ENCODE measurements around the gene RBBP9.

RBBP9 gene

DNA sequence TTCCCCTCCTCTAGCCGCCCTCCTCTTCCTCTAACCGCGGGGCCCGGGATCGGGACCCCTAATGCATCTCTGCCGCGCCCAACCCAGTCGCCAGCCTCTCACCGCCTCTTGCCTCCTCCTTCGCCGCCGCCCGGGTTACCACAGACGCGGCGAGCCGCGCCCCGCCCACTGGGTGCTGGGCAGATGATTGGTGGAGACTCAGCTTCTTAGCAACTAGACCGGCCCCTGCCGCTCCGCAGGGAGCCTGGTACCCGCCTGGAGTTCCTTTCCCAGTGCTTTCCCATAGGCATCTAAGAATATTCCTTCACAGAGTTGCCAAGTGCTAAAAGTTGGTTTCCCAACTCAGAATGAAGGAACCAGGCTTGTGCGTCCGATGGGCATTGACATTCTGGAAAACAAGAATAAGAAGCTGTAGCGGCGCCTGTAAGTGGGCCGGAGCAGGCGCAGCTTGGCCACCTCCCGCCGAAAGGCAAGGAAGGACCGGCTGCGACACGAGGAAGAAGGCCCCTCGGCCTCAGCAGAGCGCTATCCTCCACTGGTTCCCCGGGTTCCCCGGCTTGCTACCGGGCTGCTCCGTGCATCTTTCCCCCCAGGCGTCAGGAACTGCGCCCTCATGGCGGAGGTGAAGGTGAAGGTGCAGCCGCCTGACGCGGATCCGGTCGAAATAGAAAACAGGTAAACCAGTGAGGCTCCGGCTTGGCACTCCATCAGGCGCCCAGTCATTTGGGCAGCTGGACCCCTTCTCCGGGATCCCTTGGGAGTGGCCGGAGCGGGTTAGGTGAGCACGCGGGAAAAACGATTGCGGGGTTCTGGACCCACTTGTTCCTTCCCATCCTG, 29.9 kb downstream of the RBBP9 start, which contains the start of the genes DZANK1 and POLR3F:
TSS of gene DZANK1 (minus strand) at position 137 of the 837 bp plus-strand sequence. CDS start 1,672 bp downstream, outside the sequence.
TSS of gene POLR3F (plus strand) at position 497 of the 837 bp plus-strand sequence. CDS start at position 614, 117 bp downstream.
- Histone ChIP-seq H3K27ac (ENCODE audit: low read depth in 2 of 2, low read length in 2 of 2) (peak within 1 kb of the TSS; percentile 76 to 79), H3K4me3 (ENCODE audit: low read length in 2 of 2) (peak within 1 kb of the TSS; percentile 80 to 95), H3K9me3 (ENCODE audit: control insufficient read depth in 2 of 2, low read length in 2 of 2) (no peaks in the 10 kb centered on the region), H3K9ac (ENCODE audit: low read depth in 1 of 2, low read length in 2 of 2) (peak within 1 kb of the TSS; percentile 48 to 69), H3K27me3 (ENCODE audit: control insufficient read depth in 2 of 2, insufficient read depth in 2 of 2, low read length in 2 of 2) (no peaks in the 10 kb centered on the region), H3K36me3 (ENCODE audit: control insufficient read depth in 2 of 2, insufficient read depth in 2 of 2, low read length in 2 of 2) (peaks cover 7 to 16% of the 10 kb centered on the region in 2 donors), H3K4me1 (ENCODE audit: control insufficient read depth in 2 of 2, insufficient read depth in 2 of 2, low read length in 2 of 2) (peaks cover 9 to 10% of the 10 kb centered on the region in 2 donors)

DNA sequence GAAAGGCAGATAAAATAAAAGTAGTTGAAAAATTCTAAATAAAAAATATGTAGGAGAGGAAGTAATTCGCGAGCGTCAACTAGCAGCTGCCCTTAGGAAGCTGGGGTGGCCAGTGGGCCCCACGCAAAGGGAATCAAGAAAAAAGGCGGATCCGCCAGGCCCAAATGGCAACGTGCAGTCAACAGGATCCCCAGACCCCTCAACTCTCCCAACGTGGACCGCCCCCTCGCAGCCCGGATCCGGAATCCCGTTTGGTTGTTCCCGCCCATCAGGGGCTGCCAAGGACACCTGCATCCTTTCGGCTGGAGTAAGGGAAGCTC, 30.5 kb downstream of the RBBP9 start:
- Histone ChIP-seq H3K9me3 (ENCODE audit: control insufficient read depth in 2 of 2, low read length in 2 of 2) (no peaks in the 10 kb centered on the region), H3K36me3 (ENCODE audit: control insufficient read depth in 2 of 2, insufficient read depth in 2 of 2, low read length in 2 of 2) (peaks cover 7 to 16% of the 10 kb centered on the region in 2 donors), H3K9ac (ENCODE audit: low read depth in 1 of 2, low read length in 2 of 2) (peak overlapping the region; percentile 48 to 57), H3K27ac (ENCODE audit: low read depth in 2 of 2, low read length in 2 of 2) (peak overlapping the region in 1 of 2 donors; percentile 79), H3K27me3 (ENCODE audit: control insufficient read depth in 2 of 2, insufficient read depth in 2 of 2, low read length in 2 of 2) (no peaks in the 10 kb centered on the region), H3K4me1 (ENCODE audit: control insufficient read depth in 2 of 2, insufficient read depth in 2 of 2, low read length in 2 of 2) (peaks cover 9 to 10% of the 10 kb centered on the region in 2 donors), H3K4me3 (ENCODE audit: low read length in 2 of 2) (peak overlapping the region; percentile 80 to 95)

DNA sequence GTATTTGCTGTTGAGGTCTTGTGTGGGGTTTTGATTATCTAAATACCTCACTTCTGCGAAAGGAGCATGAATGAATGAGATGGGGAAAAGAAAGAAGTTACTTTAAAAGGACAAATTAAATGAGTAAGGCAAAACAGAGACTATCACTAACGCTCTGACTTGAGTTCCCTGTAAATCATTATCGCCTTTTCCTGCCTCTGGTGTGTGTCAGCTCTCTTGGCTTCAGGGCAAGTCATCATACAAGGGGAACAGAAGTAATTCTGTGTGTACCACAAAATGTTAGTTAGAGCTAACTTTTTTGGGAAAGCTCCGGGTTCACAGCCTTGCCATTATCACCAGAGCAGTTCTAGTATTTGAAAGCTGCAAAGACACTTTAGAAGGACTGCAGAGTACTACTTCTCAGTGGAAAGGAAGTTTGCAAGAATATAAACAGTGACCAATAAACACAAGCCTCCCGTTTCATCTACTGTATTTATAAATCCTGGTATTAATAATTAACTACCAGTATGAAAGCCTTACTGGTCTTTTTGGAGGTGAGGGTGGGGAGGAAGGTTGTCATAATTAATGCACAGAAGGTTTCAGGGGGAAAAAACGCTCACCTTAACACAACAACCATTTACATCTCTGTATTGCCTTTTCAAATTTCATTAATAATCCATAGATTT, 31.4 kb downstream of the RBBP9 start:
- Histone ChIP-seq H3K9ac (ENCODE audit: low read depth in 1 of 2, low read length in 2 of 2) (no peak overlapping the region), H3K27me3 (ENCODE audit: control insufficient read depth in 2 of 2, insufficient read depth in 2 of 2, low read length in 2 of 2) (no peaks in the 10 kb centered on the region), H3K4me1 (ENCODE audit: control insufficient read depth in 2 of 2, insufficient read depth in 2 of 2, low read length in 2 of 2) (peaks cover 9 to 10% of the 10 kb centered on the region in 2 donors), H3K27ac (ENCODE audit: low read depth in 2 of 2, low read length in 2 of 2) (no peak overlapping the region), H3K9me3 (ENCODE audit: control insufficient read depth in 2 of 2, low read length in 2 of 2) (no peaks in the 10 kb centered on the region), H3K36me3 (ENCODE audit: control insufficient read depth in 2 of 2, insufficient read depth in 2 of 2, low read length in 2 of 2) (peaks cover 4 to 9% of the 10 kb centered on the region in 2 donors), H3K4me3 (ENCODE audit: low read length in 2 of 2) (no peak overlapping the region)

DNA sequence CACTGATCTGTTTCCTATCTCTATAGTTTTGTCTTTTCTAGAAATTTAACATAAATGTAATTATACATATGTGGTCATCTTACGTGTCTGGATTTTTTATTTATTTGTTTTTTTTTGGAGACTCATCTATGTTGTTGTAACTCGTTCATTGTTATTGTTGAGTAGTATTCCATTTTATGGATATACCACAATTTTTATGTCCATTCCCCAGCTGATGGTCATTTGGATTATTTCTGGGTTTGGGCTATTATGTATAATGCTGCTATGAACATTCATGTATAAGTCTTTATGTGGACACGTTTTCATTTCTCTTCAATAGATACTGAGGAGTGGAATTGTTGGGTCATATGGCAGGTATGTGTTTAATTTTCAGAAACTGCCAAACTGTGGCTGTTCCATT, 40.4 kb downstream of the RBBP9 start:
- H3K27me3 ChIP-seq (ENCODE audit: control insufficient read depth in 2 of 2, insufficient read depth in 2 of 2, low read length in 2 of 2) = no peaks in the 10 kb centered on the region

DNA sequence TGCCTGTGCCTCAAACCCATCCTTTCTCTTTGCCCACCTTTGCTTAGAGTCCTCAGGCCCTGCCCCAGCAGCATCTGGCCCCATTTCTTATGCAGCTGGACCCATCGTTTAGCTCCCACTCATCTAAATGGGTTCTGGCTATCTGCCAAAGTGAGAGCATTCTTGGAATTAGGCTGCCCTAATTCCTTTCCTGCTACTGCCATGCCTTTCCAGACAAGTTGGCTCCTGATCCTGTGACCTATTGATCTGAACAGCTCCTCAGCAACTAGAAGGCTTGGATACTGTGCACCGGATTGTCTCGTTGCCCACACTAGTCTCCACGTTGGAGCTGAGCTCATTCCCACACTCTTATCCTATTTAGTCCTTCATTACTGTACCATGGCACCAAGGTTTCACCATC, 53.1 kb downstream of the RBBP9 start:
- Histone ChIP-seq H3K36me3 (ENCODE audit: control insufficient read depth in 2 of 2, insufficient read depth in 2 of 2, low read length in 2 of 2) (no peaks in the 10 kb centered on the region), H3K27me3 (ENCODE audit: control insufficient read depth in 2 of 2, insufficient read depth in 2 of 2, low read length in 2 of 2) (no peaks in the 10 kb centered on the region), H3K9me3 (ENCODE audit: control insufficient read depth in 2 of 2, low read length in 2 of 2) (no peaks in the 10 kb centered on the region), H3K4me1 (ENCODE audit: control insufficient read depth in 2 of 2, insufficient read depth in 2 of 2, low read length in 2 of 2) (no peaks in the 10 kb centered on the region), H3K4me3 (ENCODE audit: low read length in 2 of 2) (no peak overlapping the region), H3K27ac (ENCODE audit: low read depth in 2 of 2, low read length in 2 of 2) (no peak overlapping the region), H3K9ac (ENCODE audit: low read depth in 1 of 2, low read length in 2 of 2) (no peak overlapping the region)

More for the DNA sequence above, 40.4 kb downstream of the RBBP9 start:
- H3K4me3 ChIP-seq (ENCODE audit: low read length in 2 of 2) = no peak overlapping the region
- H3K9ac ChIP-seq (ENCODE audit: low read depth in 1 of 2, low read length in 2 of 2) = no peak overlapping the region
- H3K4me1 ChIP-seq (ENCODE audit: control insufficient read depth in 2 of 2, insufficient read depth in 2 of 2, low read length in 2 of 2) = no peaks in the 10 kb centered on the region
- H3K9me3 ChIP-seq (ENCODE audit: control insufficient read depth in 2 of 2, low read length in 2 of 2) = no peaks in the 10 kb centered on the region
- H3K36me3 ChIP-seq (ENCODE audit: control insufficient read depth in 2 of 2, insufficient read depth in 2 of 2, low read length in 2 of 2) = no peaks in the 10 kb centered on the region
- H3K27ac ChIP-seq (ENCODE audit: low read depth in 2 of 2, low read length in 2 of 2) = no peak overlapping the region

DNA sequence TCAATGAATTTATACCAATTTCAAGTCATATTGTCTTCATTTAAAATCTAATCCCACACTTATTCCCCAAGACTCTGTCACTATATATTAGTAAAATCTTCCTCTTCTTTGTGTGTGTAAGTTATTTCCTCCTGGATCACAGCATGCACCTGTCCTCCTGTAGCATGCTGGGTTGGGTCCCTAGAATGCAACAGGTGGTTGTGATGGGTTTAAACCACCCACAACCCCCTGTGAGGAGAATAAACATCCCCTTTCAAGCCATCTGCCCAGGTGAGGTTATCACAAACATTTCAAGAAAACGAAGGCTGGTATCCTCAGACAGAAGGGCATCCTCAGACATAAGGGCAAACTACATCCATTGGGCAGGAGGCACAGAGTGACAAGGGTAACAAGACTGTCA, 56.6 kb downstream of the RBBP9 start:
- Histone ChIP-seq H3K4me1 (ENCODE audit: control insufficient read depth in 2 of 2, insufficient read depth in 2 of 2, low read length in 2 of 2) (no peaks in the 10 kb centered on the region), H3K36me3 (ENCODE audit: control insufficient read depth in 2 of 2, insufficient read depth in 2 of 2, low read length in 2 of 2) (no peaks in the 10 kb centered on the region), H3K9ac (ENCODE audit: low read depth in 1 of 2, low read length in 2 of 2) (no peak overlapping the region), H3K9me3 (ENCODE audit: control insufficient read depth in 2 of 2, low read length in 2 of 2) (no peaks in the 10 kb centered on the region), H3K4me3 (ENCODE audit: low read length in 2 of 2) (no peak overlapping the region), H3K27ac (ENCODE audit: low read depth in 2 of 2, low read length in 2 of 2) (no peak overlapping the region), H3K27me3 (ENCODE audit: control insufficient read depth in 2 of 2, insufficient read depth in 2 of 2, low read length in 2 of 2) (no peaks in the 10 kb centered on the region)

DNA sequence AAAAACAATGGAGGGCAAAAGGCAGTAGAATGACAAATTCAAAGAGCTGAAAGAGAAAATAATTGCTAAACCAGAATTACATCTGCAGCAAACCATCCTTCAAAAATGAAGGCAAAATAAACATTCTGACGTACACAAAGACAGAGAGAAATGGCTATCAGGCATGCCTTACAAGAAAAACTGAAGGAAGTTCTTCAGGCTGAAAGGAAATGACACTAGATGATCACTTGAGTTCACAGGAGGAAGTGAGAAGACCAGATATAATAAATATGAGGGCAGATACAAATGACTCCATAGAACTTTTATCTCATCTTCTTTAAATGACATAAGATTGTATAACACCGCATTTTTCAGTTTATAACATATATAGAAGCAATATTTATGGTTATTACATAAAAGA, 60.2 kb downstream of the RBBP9 start:
- Histone ChIP-seq H3K27me3 (ENCODE audit: control insufficient read depth in 2 of 2, insufficient read depth in 2 of 2, low read length in 2 of 2) (no peaks in the 10 kb centered on the region), H3K4me1 (ENCODE audit: control insufficient read depth in 2 of 2, insufficient read depth in 2 of 2, low read length in 2 of 2) (no peaks in the 10 kb centered on the region), H3K4me3 (ENCODE audit: low read length in 2 of 2) (no peak overlapping the region), H3K9me3 (ENCODE audit: control insufficient read depth in 2 of 2, low read length in 2 of 2) (no peaks in the 10 kb centered on the region), H3K27ac (ENCODE audit: low read depth in 2 of 2, low read length in 2 of 2) (no peak overlapping the region), H3K36me3 (ENCODE audit: control insufficient read depth in 2 of 2, insufficient read depth in 2 of 2, low read length in 2 of 2) (no peaks in the 10 kb centered on the region), H3K9ac (ENCODE audit: low read depth in 1 of 2, low read length in 2 of 2) (no peak overlapping the region)

All from mucosa of rectum (tissue), 2 donors.